ENCODE measurements around the gene CFAP46.

The CFAP46 gene

GRCh38 chr10:132817701-132818211 lies 124.6 kb downstream of the CFAP46 start:
- no peak for DNase-seq

GRCh38 chr10:132816718-132817117 lies 125.7 kb downstream of the CFAP46 start:
- no peak for DNase-seq

- DNase-seq: no peak
These were observed 127.1 kb downstream of the CFAP46 start for GRCh38 chr10:132815168-132815857.

- DNase-seq: no peak
These were observed 127.9 kb downstream of the CFAP46 start for GRCh38 chr10:132814469-132814856.

- no peak for DNase-seq
These were observed 128.6 kb downstream of the CFAP46 start for GRCh38 chr10:132813560-132814468.

- no peak for DNase-seq
These were observed 129.4 kb downstream of the CFAP46 start for GRCh38 chr10:132813001-132813401.

GRCh38 chr10:132812520-132812919 lies 129.8 kb downstream of the CFAP46 start:
- no peak for DNase-seq

GRCh38 chr10:132811891-132812481 lies 130.4 kb downstream of the CFAP46 start:
- DNase-seq: no peak

- no peak for DNase-seq
These were observed 131.3 kb downstream of the CFAP46 start for GRCh38 chr10:132810807-132811700.

GRCh38 chr10:132810141-132810806 lies 132.1 kb downstream of the CFAP46 start:
- DNase-seq: no peak

GRCh38 chr10:132809232-132810140 lies 132.9 kb downstream of the CFAP46 start:
- no peak for DNase-seq

GRCh38 chr10:132808383-132809231 lies 133.8 kb downstream of the CFAP46 start:
- no peak for DNase-seq

GRCh38 chr10:132807621-132808049 lies 134.7 kb downstream of the CFAP46 start:
- DNase-seq: no peak

GRCh38 chr10:132806561-132807003 lies 135.8 kb downstream of the CFAP46 start:
- DNase-seq: no peak

GRCh38 chr10:132806110-132806509 lies 136.3 kb downstream of the CFAP46 start:
- DNase-seq: no peak

GRCh38 chr10:132805599-132805998 lies 136.8 kb downstream of the CFAP46 start:
- DNase-seq: no peak

GRCh38 chr10:132804785-132805426 lies 137.5 kb downstream of the CFAP46 start:
- no peak for DNase-seq

- DNase-seq: no peak
These were observed 138.1 kb downstream of the CFAP46 start for GRCh38 chr10:132804287-132804686.
